Measurements from ENCODE around the gene PALM. TPM values are rescaled to one million over a fixed set of nuclear protein-coding genes. Genes with fewer than 3 reads are reported as not detected.
"Not testable (repeated sequence)": the region's sequence is repeated elsewhere in the genome, so short reads cannot be mapped to it uniquely, and the experiment has no call there.

Gene PALM
- total RNA-seq, 1 donor from 2014 or later = 13.9 TPM

DNA sequence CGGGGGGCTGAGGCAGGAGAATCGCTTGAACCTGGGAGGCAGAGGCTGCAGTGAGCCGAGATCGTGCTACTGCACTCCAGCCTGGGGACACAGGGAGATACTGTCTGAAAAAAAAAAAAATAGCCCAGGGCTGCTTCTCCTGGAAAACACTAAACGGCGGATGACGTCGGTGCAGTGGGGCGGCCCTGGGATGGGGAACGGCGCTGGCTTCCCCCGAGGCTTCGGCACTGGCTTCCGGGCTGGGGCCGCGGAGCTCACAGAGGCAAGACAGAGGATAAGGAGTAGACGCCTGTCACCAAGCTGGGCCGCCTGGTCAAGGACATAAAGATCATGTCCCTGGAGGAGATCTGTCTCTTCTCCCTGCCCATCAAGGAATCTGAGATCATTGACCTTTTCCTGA is 18.5 kb upstream of the PALM start:
- DNase-seq (ENCODE audit: low spot score) = no peak
- Histone ChIP-seq H3K9ac (no peak overlapping the region), H3F3A (ENCODE audit: low read depth) (no peaks in the 10 kb centered on the region), H3K27ac (no peak overlapping the region), H4K20me1 (ENCODE audit: low read depth) (no peaks in the 10 kb centered on the region), H3K27me3 (no peaks in the 10 kb centered on the region), H3K4me2 (no peak overlapping the region), H3K9me3 (ENCODE audit: low read depth) (no peaks in the 10 kb centered on the region), H3K4me3 (no peak overlapping the region), H3K36me3 (no peaks in the 10 kb centered on the region), H3K79me2 (ENCODE audit: low read depth) (no peaks in the 10 kb centered on the region), H2AFZ (replicated peaks) (no peak overlapping the region), H3K4me1 (no peaks in the 10 kb centered on the region)
- peaks cover 19% of the 10 kb centered on the region for H3K27me3 Mint-ChIP-seq (ENCODE audit: insufficient read depth, low read depth)
- H3K27ac Mint-ChIP-seq = no peak overlapping the region
- H3K9me3 Mint-ChIP-seq = peaks cover 5% of the 10 kb centered on the region
- no peak overlapping the region for H3K4me3 Mint-ChIP-seq
- H3K4me1 Mint-ChIP-seq = peaks cover 3% of the 10 kb centered on the region
- TF ChIP-seq EZH2phosphoT487 (IDR thresholded peaks at IDR 0.05) = no peak
- TF ChIP-seq, protein P1, sequence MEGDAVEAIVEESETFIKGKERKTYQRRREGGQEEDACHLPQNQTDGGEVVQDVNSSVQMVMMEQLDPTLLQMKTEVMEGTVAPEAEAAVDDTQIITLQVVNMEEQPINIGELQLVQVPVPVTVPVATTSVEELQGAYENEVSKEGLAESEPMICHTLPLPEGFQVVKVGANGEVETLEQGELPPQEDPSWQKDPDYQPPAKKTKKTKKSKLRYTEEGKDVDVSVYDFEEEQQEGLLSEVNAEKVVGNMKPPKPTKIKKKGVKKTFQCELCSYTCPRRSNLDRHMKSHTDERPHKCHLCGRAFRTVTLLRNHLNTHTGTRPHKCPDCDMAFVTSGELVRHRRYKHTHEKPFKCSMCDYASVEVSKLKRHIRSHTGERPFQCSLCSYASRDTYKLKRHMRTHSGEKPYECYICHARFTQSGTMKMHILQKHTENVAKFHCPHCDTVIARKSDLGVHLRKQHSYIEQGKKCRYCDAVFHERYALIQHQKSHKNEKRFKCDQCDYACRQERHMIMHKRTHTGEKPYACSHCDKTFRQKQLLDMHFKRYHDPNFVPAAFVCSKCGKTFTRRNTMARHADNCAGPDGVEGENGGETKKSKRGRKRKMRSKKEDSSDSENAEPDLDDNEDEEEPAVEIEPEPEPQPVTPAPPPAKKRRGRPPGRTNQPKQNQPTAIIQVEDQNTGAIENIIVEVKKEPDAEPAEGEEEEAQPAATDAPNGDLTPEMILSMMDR (IDR thresholded peaks at IDR 0.05) = no peak
- no peak for TF ChIP-seq EZH2 (IDR thresholded peaks at IDR 0.05)
- H3K36me3 Mint-ChIP-seq = no peaks in the 10 kb centered on the region

DNA sequence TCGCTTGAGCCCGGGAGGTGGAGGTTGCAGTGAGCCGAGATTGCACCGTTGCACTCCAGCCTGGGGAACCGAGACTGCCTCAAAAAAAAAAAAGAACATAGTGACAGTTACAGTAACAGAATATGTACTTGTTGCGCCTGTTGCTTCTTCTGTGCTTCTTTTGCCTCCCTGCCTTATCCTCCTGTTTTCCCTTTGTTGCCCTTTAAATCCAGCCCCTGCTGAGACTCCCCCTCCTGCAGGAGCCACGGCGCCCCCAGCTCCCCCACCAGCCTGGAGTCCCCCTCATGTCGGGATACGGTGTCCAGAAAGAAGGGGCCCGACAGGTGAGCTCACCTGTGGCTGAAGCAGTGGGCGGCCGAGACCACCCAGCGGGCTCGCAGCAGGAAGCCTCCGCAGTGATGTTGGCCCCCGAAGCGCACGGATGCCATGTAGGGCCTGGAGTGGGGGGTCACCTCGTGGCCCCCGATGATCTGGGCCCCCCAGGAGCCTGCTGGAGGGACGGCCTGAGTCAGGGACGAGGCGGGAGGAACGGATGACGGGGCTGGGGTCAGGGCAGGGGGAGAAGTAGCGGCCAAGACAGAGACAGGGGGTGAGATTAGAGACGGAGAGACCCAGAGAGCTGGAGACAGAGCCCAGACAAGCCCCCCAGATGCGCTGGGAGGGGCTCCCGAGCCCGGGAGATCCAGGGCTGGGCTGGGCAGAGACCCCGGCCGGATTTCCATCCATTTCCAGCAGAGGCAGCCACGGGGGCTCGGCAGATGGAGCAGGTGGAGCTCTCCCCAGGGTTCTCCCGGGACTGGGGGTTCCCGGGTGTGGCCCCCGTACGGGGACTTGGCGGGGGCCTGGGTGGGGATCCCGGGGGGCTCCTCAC is 14.0 kb upstream of the PALM start:
- H3K9ac ChIP-seq = no peak overlapping the region
- peaks cover 7% of the 10 kb centered on the region for H3K27me3 Mint-ChIP-seq (ENCODE audit: insufficient read depth, low read depth)
- no peaks in the 10 kb centered on the region for H4K20me1 ChIP-seq (ENCODE audit: low read depth)
- H3K4me3 ChIP-seq = no peak overlapping the region
- no peaks in the 10 kb centered on the region for H3K9me3 Mint-ChIP-seq
- H3K4me1 Mint-ChIP-seq = no peaks in the 10 kb centered on the region
- H3K9me3 ChIP-seq (ENCODE audit: low read depth) = no peaks in the 10 kb centered on the region
- no peak overlapping the region for H3K27ac ChIP-seq
- H3K27me3 ChIP-seq = no peaks in the 10 kb centered on the region
- TF ChIP-seq, protein P1 (IDR thresholded peaks at IDR 0.05) = no peak
- no peak for TF ChIP-seq EZH2phosphoT487 (IDR thresholded peaks at IDR 0.05)
- no peak for TF ChIP-seq EZH2 (IDR thresholded peaks at IDR 0.05)
- H3K79me2 ChIP-seq (ENCODE audit: low read depth) = no peaks in the 10 kb centered on the region
- no peak overlapping the region for H3K4me3 Mint-ChIP-seq
- H3K36me3 Mint-ChIP-seq = no peaks in the 10 kb centered on the region
- H2AFZ ChIP-seq (replicated peaks) = no peak overlapping the region
- no peak overlapping the region for H3K27ac Mint-ChIP-seq
- H3K4me1 ChIP-seq = no peaks in the 10 kb centered on the region
- H3F3A ChIP-seq (ENCODE audit: low read depth) = no peaks in the 10 kb centered on the region
- no peak for DNase-seq (ENCODE audit: low spot score)
- no peak overlapping the region for H3K4me2 ChIP-seq
- H3K36me3 ChIP-seq = no peaks in the 10 kb centered on the region

DNA sequence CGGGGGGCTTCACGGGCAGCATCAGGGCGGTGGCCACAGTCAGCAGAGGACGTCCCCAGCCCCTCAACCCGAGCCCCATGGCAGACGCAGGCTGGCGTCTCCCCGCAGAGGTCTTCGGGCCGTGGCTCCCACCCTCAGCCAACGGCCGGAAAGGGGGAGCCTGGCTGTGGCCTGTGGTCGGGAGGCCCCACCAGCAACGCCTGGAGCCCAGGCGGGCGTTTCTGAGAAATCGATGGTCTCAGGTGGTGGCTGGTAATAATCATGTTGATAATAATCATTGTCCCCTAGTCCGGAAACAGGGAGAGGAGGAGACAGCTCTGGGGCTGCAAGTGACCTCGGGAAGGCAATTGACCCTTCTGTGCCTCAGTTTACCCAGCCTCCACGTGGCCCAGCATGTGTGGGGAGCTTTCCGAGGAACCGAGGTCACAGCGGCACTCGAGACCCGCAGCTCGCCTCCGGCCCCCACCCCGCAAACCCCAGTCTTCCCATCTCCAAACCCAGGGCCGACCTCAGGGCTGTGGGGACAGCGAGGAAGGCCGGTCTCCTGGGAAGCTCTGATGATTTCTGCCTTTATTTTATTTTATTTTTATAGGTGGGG is 13.3 kb upstream of the PALM start, which contains the start of gene PRSS57:
TSS of gene PRSS57 (minus strand) at position 101 of the 598 bp plus-strand sequence. CDS start at position 79, 22 bp downstream.
- no peak within 1 kb of the TSS for H3K9ac ChIP-seq
- H3K9me3 Mint-ChIP-seq = no peaks in the 10 kb centered on the region
- H3K4me2 ChIP-seq = no peak within 1 kb of the TSS
- no peak within 1 kb of the TSS for H3K4me3 ChIP-seq
- H3K79me2 ChIP-seq (ENCODE audit: low read depth) = no peaks in the 10 kb centered on the region
- no peaks in the 10 kb centered on the region for H3K4me1 ChIP-seq
- H3K27me3 Mint-ChIP-seq (ENCODE audit: insufficient read depth, low read depth) = peaks cover 7% of the 10 kb centered on the region
- no peaks in the 10 kb centered on the region for H3F3A ChIP-seq (ENCODE audit: low read depth)
- H3K27ac ChIP-seq = no peak within 1 kb of the TSS
- H3K36me3 Mint-ChIP-seq = no peaks in the 10 kb centered on the region
- no peak within 1 kb of the TSS for H3K4me3 Mint-ChIP-seq
- no peaks in the 10 kb centered on the region for H3K36me3 ChIP-seq
- no peaks in the 10 kb centered on the region for H3K4me1 Mint-ChIP-seq
- TF ChIP-seq EZH2phosphoT487 (IDR thresholded peaks at IDR 0.05) (no peak), EZH2 (IDR thresholded peaks at IDR 0.05) (no peak)
- TF ChIP-seq, protein P1 (IDR thresholded peaks at IDR 0.05) = no peak
- H3K27ac Mint-ChIP-seq = no peak within 1 kb of the TSS
- H2AFZ ChIP-seq (replicated peaks) = no peak within 1 kb of the TSS
- H3K9me3 ChIP-seq (ENCODE audit: low read depth) = no peaks in the 10 kb centered on the region
- DNase-seq (ENCODE audit: low spot score) = no peak
- H3K27me3 ChIP-seq = no peaks in the 10 kb centered on the region
- no peaks in the 10 kb centered on the region for H4K20me1 ChIP-seq (ENCODE audit: low read depth)

DNA sequence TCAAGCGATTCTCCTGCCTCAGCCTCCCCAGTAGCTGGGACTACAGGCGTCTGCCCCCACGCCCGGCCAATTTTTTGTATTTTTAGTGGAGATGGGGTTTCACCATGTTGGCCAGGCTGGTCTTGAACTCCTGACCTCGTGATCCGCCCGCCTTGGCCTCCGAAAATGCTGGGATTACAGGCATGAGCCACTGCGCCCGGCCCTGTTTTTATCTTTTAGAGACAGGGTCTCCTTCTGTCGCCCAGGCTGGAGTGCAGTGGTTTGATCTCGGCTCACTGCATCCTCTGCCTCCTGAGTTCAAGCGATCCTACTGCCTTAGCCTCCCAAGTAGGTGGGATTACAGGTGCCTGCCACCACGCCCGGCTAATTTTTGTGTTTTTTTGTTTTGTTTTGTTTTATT is 10.2 kb upstream of the PALM start:
- H3F3A ChIP-seq (ENCODE audit: low read depth); H3K4me1 ChIP-seq; H3K9ac ChIP-seq; H3K27ac ChIP-seq; H2AFZ ChIP-seq (replicated peaks); H3K79me2 ChIP-seq (ENCODE audit: low read depth); H3K36me3 Mint-ChIP-seq; H3K27me3 Mint-ChIP-seq (ENCODE audit: insufficient read depth, low read depth); H3K4me2 ChIP-seq; DNase-seq (ENCODE audit: low spot score); H3K9me3 Mint-ChIP-seq; H3K4me3 ChIP-seq; H3K4me3 Mint-ChIP-seq; H3K27me3 ChIP-seq; H3K27ac Mint-ChIP-seq; H3K4me1 Mint-ChIP-seq; H3K9me3 ChIP-seq (ENCODE audit: low read depth); H4K20me1 ChIP-seq (ENCODE audit: low read depth); H3K36me3 ChIP-seq: not testable (repeated sequence)

DNA sequence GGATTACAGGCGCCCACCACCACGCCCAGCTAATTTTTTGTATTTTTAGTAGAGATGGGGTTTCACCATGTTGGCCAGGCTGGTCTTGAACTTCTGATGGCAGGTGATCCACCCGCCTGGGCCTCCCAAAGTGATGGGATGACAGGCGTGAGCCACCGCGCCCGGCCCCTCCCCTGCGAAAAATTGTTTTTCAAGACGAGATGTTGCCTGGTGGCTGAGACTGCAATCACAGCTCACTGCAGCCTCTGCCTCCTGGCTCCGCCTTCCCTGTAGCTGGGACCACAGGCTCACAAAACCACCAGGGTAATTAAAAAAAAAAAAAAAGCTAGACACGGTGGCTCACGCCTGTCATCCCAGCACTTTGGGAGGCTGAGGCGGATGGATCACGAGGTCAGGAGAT is 8.8 kb upstream of the PALM start:
- not testable (repeated sequence) for H3K4me3 ChIP-seq; H3K27me3 ChIP-seq; H3K36me3 ChIP-seq; H3K36me3 Mint-ChIP-seq; H3F3A ChIP-seq (ENCODE audit: low read depth); H3K27ac ChIP-seq; H3K4me1 ChIP-seq; H3K27me3 Mint-ChIP-seq (ENCODE audit: insufficient read depth, low read depth); H3K9me3 ChIP-seq (ENCODE audit: low read depth); H2AFZ ChIP-seq (replicated peaks); H3K27ac Mint-ChIP-seq; H3K4me3 Mint-ChIP-seq; H4K20me1 ChIP-seq (ENCODE audit: low read depth); DNase-seq (ENCODE audit: low spot score); H3K79me2 ChIP-seq (ENCODE audit: low read depth); H3K4me2 ChIP-seq; H3K9me3 Mint-ChIP-seq; H3K9ac ChIP-seq; H3K4me1 Mint-ChIP-seq
